CD14-positive monocyte (primary cell): ENCODE results near the gene ATP8A1. TPM values are rescaled to one million over a fixed set of nuclear protein-coding genes. Genes with fewer than 3 reads are reported as not detected.

ENCODE experiments used
- DNase-seq, 3 donors: peaks; one replicate each; pipeline ENCODE4 v3.0.0-alpha.2; 2011 to 2022
- H2AFZ ChIP-seq: 2 replicates; pipeline ENCODE4 v1.6.0; 2012; ENCODE audit warnings: mild to moderate bottlenecking, low read depth, low read length, inconsistent platforms; ENCODE audit not compliant: insufficient read depth, poor library complexity, severe bottlenecking
- H3K27ac ChIP-seq, 2 donors: 1 replicate in 1 of 2; 2 replicates in 1 of 2; pipeline ENCODE4 v1.5.1; 2012 to 2013; ENCODE audit warnings: low read length in 2 of 2, control low read depth in 1 of 2, inconsistent platforms in 1 of 2, low read depth in 1 of 2, mild to moderate bottlenecking in 1 of 2
- H3K27me3 ChIP-seq, 2 donors: one replicate each; pipeline versions ENCODE4 v1.6.0 to v1.6.1; 2011 to 2013; ENCODE audit warnings: low read length in 2 of 2; ENCODE audit not compliant: control insufficient read depth in 2 of 2, insufficient read depth in 2 of 2
- H3K36me3 ChIP-seq, 2 donors: replicated peaks in 1 of 2; 1 replicate in 1 of 2; 2 replicates in 1 of 2; pipeline versions ENCODE4 v1.5.1 to v1.6.1; 2012 to 2013; ENCODE audit warnings: low read length in 2 of 2, control low read depth in 1 of 2, inconsistent platforms in 1 of 2, mild to moderate bottlenecking in 1 of 2; ENCODE audit not compliant: insufficient read depth in 2 of 2, control insufficient read depth in 1 of 2
- H3K4me1 ChIP-seq, 2 donors: 1 replicate in 1 of 2; 2 replicates in 1 of 2; pipeline versions ENCODE4 v1.5.1 to v1.6.1; 2012 to 2013; ENCODE audit warnings: low read length in 2 of 2, control low read depth in 1 of 2, inconsistent platforms in 1 of 2, mild to moderate bottlenecking in 1 of 2, moderate library complexity in 1 of 2; ENCODE audit not compliant: insufficient read depth in 2 of 2, control insufficient read depth in 1 of 2
- H3K4me2 ChIP-seq: replicated peaks from 2 replicates; pipeline ENCODE3; 2012; ENCODE audit warnings: low read length, moderate library complexity, mild to moderate bottlenecking; ENCODE audit not compliant: poor library complexity, severe bottlenecking; ENCODE audit errors: extremely low read depth
- H3K4me3 ChIP-seq, 3 experiments: fragments of 200-600 bp in 1 of 3; sonication (generic) in 1 of 3; replicated peaks in 1 of 3; 1 replicate in 2 of 3; 2 replicates in 1 of 3; pipeline ENCODE4 v1.5.1; 2011 to 2013; ENCODE audit warnings: low read length in 3 of 3, mild to moderate bottlenecking in 3 of 3, control low read depth in 2 of 3, low read depth in 2 of 3, inconsistent platforms in 1 of 3, moderate library complexity in 1 of 3
- H3K79me2 ChIP-seq: 2 replicates; pipeline ENCODE4 v1.6.0; 2012; ENCODE audit warnings: mild to moderate bottlenecking, control low read depth, inconsistent platforms, low read length, moderate library complexity; ENCODE audit not compliant: insufficient read depth
- H3K9ac ChIP-seq: 2 replicates; pipeline ENCODE4 v1.6.0; 2017; ENCODE audit warnings: low read length, mild to moderate bottlenecking; ENCODE audit not compliant: insufficient read depth, poor library complexity, severe bottlenecking
- H3K9me3 ChIP-seq, 2 donors: replicated peaks in 1 of 2; 1 replicate in 1 of 2; 2 replicates in 1 of 2; pipeline versions ENCODE4 v1.5.1 to v1.6.1; 2012 to 2013; ENCODE audit warnings: low read length in 2 of 2, control low read depth in 1 of 2; ENCODE audit not compliant: control insufficient read depth in 1 of 2, insufficient read depth in 1 of 2
- H4K20me1 ChIP-seq: 2 replicates; pipeline ENCODE4 v1.6.0; 2012; ENCODE audit warnings: mild to moderate bottlenecking, low read length, control low read depth, moderate library complexity; ENCODE audit not compliant: insufficient read depth
- H3K27ac Mint-ChIP-seq, 7 donors: one replicate each; pipeline ENCODE4 v1.8.0; 2020; ENCODE audit warnings: mild to moderate bottlenecking in 7 of 7, mixed read lengths in 7 of 7, moderate library complexity in 6 of 7, inconsistent platforms in 2 of 7
- H3K27me3 Mint-ChIP-seq, 3 donors: one replicate each; pipeline ENCODE4 v1.8.0; 2021 to 2022; ENCODE audit warnings: low read depth in 3 of 3, mild to moderate bottlenecking in 3 of 3, mixed read lengths in 3 of 3, moderate library complexity in 3 of 3, inconsistent platforms in 1 of 3
- H3K36me3 Mint-ChIP-seq, 2 donors: one replicate each; pipeline ENCODE4 v1.8.0; 2020; ENCODE audit warnings: mixed read lengths in 2 of 2, inconsistent platforms in 1 of 2, mild to moderate bottlenecking in 1 of 2
- H3K4me1 Mint-ChIP-seq: one replicate; pipeline ENCODE4 v1.8.0; 2020; ENCODE audit warnings: mild to moderate bottlenecking, mixed read lengths
- H3K4me3 Mint-ChIP-seq, 2 donors: one replicate each; pipeline ENCODE4 v1.8.0; 2020; ENCODE audit warnings: mild to moderate bottlenecking in 2 of 2, mixed read lengths in 2 of 2, moderate library complexity in 1 of 2
- H3K9me3 Mint-ChIP-seq, 7 donors: one replicate each; pipeline ENCODE4 v1.8.0; 2020 to 2022; ENCODE audit warnings: mixed read lengths in 7 of 7, mild to moderate bottlenecking in 6 of 7, moderate library complexity in 6 of 7, inconsistent platforms in 2 of 7
- WGBS: methylation state at CpG from one replicate; pipeline ENCODE4 v1.1.5; 2013; ENCODE audit warnings: missing lambda C conversion rate; ENCODE audit not compliant: insufficient coverage; 5-methylcytosine and 5-hydroxymethylcytosine counted together
- intact Hi-C, 2 donors: fragments of 100-400 bp; cut with micrococcal nuclease; formaldehyde crosslinking; loops; one replicate each; pipeline versions ENCODE4 v1.15.0 to v1.15.1; 2023
- polyA plus RNA-seq, 3 donors: library from polyadenylated mRNA; depleted of rRNA in 1 of 3; unstranded in 2 of 3; stranded (reverse) in 1 of 3; fragments of 300-500 nt in 2 of 3; fragments of >200 nt in 1 of 3; fragmentation: Illumina TruSeq in 2 of 3; gene quantifications; 1 replicate in 2 of 3; 2 replicates in 1 of 3; pipeline ENCODE4 v1.2.3, GENCODE V29; 2012 to 2021
- TF ChIP-seq, protein P1 (sequence below): fragments of 200-600 bp; IDR thresholded peaks from one replicate; pipeline ENCODE4 v1.8.0; 2022; ENCODE audit warnings: antibody characterized with exemption, mild to moderate bottlenecking

Gene ATP8A1
- polyA plus RNA-seq, 3 donors: 2.2 to 10.8 (median 3.2) TPM

GRCh38 chr4:42610941-42611340 lies 46.0 kb downstream of the ATP8A1 start:
- H3K4me3 Mint-ChIP-seq: no peak overlapping the region
- H3K27me3 Mint-ChIP-seq: no peaks in the 10 kb centered on the region
- H3K4me3 ChIP-seq: no peak overlapping the region
- H3K4me1 Mint-ChIP-seq: no peaks in the 10 kb centered on the region
- no peaks in the 10 kb centered on the region for H3K79me2 ChIP-seq
- no peak for DNase-seq
- H3K27me3 ChIP-seq: no peaks in the 10 kb centered on the region
- no peaks in the 10 kb centered on the region for H3K4me1 ChIP-seq
- H3K9me3 ChIP-seq: no peaks in the 10 kb centered on the region
- no peak overlapping the region for H3K9ac ChIP-seq
- no peak overlapping the region for H3K4me2 ChIP-seq
- H3K36me3 ChIP-seq: peaks cover 0 to 23% of the 10 kb centered on the region in 2 donors
- H4K20me1 ChIP-seq: no peaks in the 10 kb centered on the region
- H3K27ac Mint-ChIP-seq: no peak overlapping the region
- TF ChIP-seq, protein P1, sequence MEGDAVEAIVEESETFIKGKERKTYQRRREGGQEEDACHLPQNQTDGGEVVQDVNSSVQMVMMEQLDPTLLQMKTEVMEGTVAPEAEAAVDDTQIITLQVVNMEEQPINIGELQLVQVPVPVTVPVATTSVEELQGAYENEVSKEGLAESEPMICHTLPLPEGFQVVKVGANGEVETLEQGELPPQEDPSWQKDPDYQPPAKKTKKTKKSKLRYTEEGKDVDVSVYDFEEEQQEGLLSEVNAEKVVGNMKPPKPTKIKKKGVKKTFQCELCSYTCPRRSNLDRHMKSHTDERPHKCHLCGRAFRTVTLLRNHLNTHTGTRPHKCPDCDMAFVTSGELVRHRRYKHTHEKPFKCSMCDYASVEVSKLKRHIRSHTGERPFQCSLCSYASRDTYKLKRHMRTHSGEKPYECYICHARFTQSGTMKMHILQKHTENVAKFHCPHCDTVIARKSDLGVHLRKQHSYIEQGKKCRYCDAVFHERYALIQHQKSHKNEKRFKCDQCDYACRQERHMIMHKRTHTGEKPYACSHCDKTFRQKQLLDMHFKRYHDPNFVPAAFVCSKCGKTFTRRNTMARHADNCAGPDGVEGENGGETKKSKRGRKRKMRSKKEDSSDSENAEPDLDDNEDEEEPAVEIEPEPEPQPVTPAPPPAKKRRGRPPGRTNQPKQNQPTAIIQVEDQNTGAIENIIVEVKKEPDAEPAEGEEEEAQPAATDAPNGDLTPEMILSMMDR: no peak
- no peak overlapping the region for H3K27ac ChIP-seq
- H3K9me3 Mint-ChIP-seq: peaks cover 0 to 4% (median 0%) of the 10 kb centered on the region in 7 donors
- WGBS: no CpG with 5 or more reads among the region's 4 CpGs
- no peak overlapping the region for H2AFZ ChIP-seq
- H3K36me3 Mint-ChIP-seq: peaks cover 32% of the 10 kb centered on the region in 2 donors
- intact Hi-C loops: no loop called here

DNA sequence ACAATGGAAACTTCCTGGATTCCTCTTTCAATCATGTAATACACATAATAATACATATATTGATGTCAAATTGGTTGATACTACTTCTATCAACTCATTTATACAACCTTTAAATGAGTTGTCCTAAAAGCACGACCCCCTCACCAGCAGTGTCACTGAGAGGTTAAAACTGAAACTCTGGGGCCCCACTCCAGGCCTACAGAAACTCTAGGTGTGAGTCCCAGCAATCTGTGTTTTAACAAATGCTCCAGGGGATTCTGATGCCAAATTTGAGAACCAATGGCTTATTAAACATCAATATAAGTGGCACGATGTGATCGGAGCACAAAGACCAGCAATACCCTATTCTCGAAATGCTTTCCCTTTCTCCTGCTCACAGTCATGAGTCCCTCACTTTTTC lies 47.9 kb downstream of the ATP8A1 start:
- H3K4me2 ChIP-seq: no peak overlapping the region
- Mint-ChIP-seq H3K27ac (no peak overlapping the region), H3K36me3 (peaks cover 32% of the 10 kb centered on the region in 2 donors), H3K9me3 (no peaks in the 10 kb centered on the region), H3K4me3 (no peak overlapping the region), H3K27me3 (no peaks in the 10 kb centered on the region), H3K4me1 (no peaks in the 10 kb centered on the region)
- intact Hi-C loops: no loop called here
- no peak overlapping the region for H3K4me3 ChIP-seq
- H3K4me1 ChIP-seq: no peaks in the 10 kb centered on the region
- no peak overlapping the region for H3K9ac ChIP-seq
- no peak for DNase-seq
- no peak overlapping the region for H3K27ac ChIP-seq
- H3K36me3 ChIP-seq: peaks cover 0 to 11% of the 10 kb centered on the region in 2 donors
- no peak overlapping the region for H2AFZ ChIP-seq
- H3K27me3 ChIP-seq: no peaks in the 10 kb centered on the region
- H3K9me3 ChIP-seq: no peaks in the 10 kb centered on the region
- no peaks in the 10 kb centered on the region for H4K20me1 ChIP-seq
- 100% methylated on average over 4 of the region's 4 CpGs for WGBS
- TF ChIP-seq, protein P1: no peak
- no peaks in the 10 kb centered on the region for H3K79me2 ChIP-seq
